Activated naive CD4-positive, alpha-beta T cell treated with anti-CD3 and anti-CD28 coated beads, Interleukin-2, amount 10 ng/mL, durations not matched to agents 7 days and 5 days (primary cell): Measurements from ENCODE around the gene XPNPEP1.
A peak's percentile ranks its signal among the peaks of the same experiment; 100 is the strongest.
"Not testable (repeated sequence)": the region's sequence is repeated elsewhere in the genome, so short reads cannot be mapped to it uniquely, and the experiment has no call there.

Experiments used
- CTCF ChIA-PET: fragments of 350-600 bp; sonication (Branson Sonifier 250); formaldehyde crosslinking; loops from one replicate; lab custom pipeline; 2021; ENCODE audit warnings: antibody characterized with exemption; lab: Charles Lee
- DNase-seq: peaks from one replicate; pipeline ENCODE4 v3.0.0-alpha.2; 2020
- H3K27ac Mint-ChIP-seq: one replicate; pipeline ENCODE4 v1.8.0; 2021; ENCODE audit warnings: mild to moderate bottlenecking, moderate library complexity, mixed read lengths
- H3K27me3 Mint-ChIP-seq: one replicate; pipeline ENCODE4 v1.8.0; 2021; ENCODE audit warnings: mild to moderate bottlenecking, mixed read lengths
- H3K36me3 Mint-ChIP-seq: one replicate; pipeline ENCODE4 v1.8.0; 2021; ENCODE audit warnings: mixed read lengths
- H3K4me1 Mint-ChIP-seq: one replicate; pipeline ENCODE4 v1.8.0; 2021; ENCODE audit warnings: mixed read lengths
- H3K4me3 Mint-ChIP-seq: one replicate; pipeline ENCODE4 v1.8.0; 2021; ENCODE audit warnings: mild to moderate bottlenecking, moderate library complexity, mixed read lengths
- H3K9me3 Mint-ChIP-seq: one replicate; pipeline ENCODE4 v1.8.0; 2021; ENCODE audit warnings: mixed read lengths

Gene XPNPEP1

DNA sequence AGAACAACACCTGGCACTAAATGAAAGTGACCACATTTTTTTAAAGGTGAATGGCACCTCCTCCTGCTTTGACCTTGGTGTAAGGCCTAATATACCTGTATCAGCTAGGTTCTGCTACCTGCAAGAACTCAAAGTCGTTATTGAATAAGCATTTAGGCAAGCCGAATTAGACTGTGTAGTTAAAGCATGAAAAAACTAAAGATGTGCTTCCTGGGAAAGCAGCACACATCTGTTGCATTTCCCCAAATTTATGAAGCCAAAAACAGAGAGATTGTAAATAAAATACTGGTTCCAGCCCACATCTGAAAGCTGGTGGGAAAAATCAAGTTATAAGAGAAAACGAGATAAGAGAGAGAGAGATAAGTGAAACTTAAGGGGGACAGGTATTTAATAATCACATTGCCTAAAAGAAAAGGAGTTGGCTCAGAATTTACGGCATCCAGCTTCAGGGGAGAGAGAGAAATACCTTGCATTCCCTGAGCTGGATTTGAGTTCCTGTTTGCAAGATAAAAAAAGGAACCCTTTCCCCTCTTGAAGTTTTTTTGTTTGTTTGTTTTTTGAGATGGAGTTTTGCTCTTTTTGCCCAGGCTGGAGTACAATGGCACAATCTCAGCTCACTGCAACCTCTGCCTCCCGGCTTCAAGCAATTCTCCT is 1.8 kb upstream of the XPNPEP1 start:
- Mint-ChIP-seq H3K36me3 (peaks cover 13% of the 10 kb centered on the region), H3K27me3 (peaks cover 22% of the 10 kb centered on the region), H3K27ac (no peak overlapping the region), H3K4me1 (peaks cover 39% of the 10 kb centered on the region), H3K4me3 (peak overlapping the region; percentile 59), H3K9me3 (no peaks in the 10 kb centered on the region)
- CTCF ChIA-PET: interaction anchor here (1.1 to 1.6 kb wide), 3 partner anchors 9 to 41 kb away, joined by 3 to 4 read pairs (median 3); no protein-coding TSS in a partner anchor
- no peak for DNase-seq

DNA sequence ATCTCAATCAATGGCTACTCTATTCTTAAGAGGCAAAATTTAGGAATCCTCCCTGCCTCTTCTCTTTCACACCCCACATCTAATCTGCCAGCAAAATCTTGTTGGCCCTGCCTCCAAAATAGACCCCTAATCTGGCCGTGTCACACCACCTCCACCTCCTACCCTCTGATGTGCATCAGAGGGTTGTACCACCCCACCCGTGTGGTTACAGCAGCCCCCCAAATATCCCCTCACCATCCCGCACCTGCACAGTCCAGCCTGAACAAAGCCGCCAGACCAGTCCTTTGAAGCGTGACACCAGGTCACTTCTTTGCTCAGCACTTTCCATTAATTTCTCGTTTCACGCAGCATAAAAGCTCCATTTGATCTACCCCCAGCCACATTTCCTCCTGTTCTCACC is 776 bp upstream of the XPNPEP1 start:
- Mint-ChIP-seq H3K36me3 (peaks cover 13% of the 10 kb centered on the region), H3K4me3 (peak overlapping the region; percentile 59), H3K27ac (peak overlapping the region; percentile 62), H3K27me3 (peaks cover 22% of the 10 kb centered on the region), H3K9me3 (no peaks in the 10 kb centered on the region), H3K4me1 (peaks cover 47% of the 10 kb centered on the region)
- CTCF ChIA-PET: interaction anchor here (1.4 to 1.6 kb wide), 2 partner anchors 10 to 13 kb away, joined by 3 to 4 read pairs; no protein-coding TSS in a partner anchor
- DNase-seq: no peak

DNA sequence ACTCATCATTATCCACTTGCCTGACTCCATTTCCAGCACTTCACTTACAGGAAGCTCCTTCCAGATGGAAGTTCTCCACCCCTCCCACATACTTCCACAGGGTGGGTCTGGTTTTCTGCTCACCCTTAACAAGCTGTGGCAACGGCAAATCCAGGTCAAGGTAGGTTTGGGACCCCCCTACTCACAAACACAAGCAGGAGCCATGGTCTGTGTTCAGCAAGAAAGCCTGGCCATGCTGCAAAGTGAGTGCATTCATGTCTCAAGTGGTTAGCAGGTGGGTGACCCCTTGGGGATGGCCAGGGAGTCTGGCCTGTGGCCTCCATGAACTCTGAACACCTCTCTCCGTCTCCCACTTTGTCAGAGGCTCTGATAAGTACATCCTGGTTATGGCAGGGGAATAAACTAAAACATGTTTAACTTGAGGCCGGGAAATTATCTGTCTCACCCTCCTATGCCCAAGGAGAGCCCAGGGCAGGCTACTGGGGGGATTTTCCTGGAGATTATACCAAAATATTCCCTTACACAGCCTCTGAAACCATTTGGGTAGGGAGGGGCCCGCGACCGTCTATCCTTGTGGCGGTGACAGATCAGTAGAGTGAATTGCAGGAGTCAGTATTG is 844 bp downstream of the XPNPEP1 start:
- Mint-ChIP-seq H3K36me3 (peaks cover 22% of the 10 kb centered on the region), H3K4me3 (peak overlapping the region; percentile 88), H3K27me3 (peaks cover 17% of the 10 kb centered on the region), H3K27ac (peak overlapping the region; percentile 84), H3K4me1 (peaks cover 56% of the 10 kb centered on the region), H3K9me3 (no peaks in the 10 kb centered on the region)
- CTCF ChIA-PET: interaction anchor here (0.7 to 2.1 kb wide), 3 partner anchors 11 to 38 kb away, joined by 4 to 9 read pairs (median 7); no protein-coding TSS in a partner anchor
- DNase-seq: no peak

DNA sequence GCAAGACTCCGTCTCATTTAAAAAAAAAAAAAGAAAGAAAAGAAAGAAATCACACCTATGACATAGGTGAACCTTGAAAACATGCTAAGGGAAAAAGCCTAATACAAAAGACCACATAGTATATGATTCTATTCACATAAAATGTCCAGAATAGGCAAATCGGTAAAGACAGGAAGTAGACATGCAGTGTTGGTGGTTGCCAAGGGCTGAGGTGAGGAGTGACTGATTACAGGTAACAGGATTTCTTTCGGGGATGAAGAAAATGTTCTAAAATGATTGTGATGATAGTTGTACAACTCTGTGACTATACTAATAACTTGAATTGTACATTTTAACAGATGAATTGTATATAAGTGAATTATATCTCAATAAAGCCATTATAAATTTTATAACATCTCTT is 3.3 kb downstream of the XPNPEP1 start:
- peak; percentile 32 for DNase-seq
- no peaks in the 10 kb centered on the region for H3K9me3 Mint-ChIP-seq
- H3K4me3 Mint-ChIP-seq: no peak overlapping the region
- peaks cover 77% of the 10 kb centered on the region for H3K4me1 Mint-ChIP-seq
- CTCF ChIA-PET: interaction anchor here (1.0 kb wide), 1 partner anchor 36 kb away, joined by 5 read pairs; no protein-coding TSS in a partner anchor
- H3K27me3 Mint-ChIP-seq: no peaks in the 10 kb centered on the region
- peaks cover 32% of the 10 kb centered on the region for H3K36me3 Mint-ChIP-seq
- H3K27ac Mint-ChIP-seq: no peak overlapping the region

DNA sequence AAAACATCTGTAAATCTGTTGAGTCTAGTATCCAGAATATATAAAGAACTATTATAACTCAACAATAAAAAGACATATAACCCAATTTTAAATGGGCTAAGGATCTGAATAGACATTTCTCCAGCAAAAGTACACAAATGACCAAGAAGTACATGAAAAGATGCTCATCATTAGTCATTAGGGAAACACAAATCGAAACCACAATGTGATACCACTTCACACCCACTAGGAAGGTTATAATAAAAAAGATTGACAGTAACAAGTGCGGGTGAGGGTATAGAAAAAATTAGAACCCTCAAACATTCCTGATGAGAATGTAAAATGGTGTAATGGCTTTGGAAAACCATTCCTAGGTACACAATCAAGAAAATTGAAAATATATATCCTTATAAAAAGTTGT is 4.1 kb downstream of the XPNPEP1 start:
- CTCF ChIA-PET: no interaction called here
- no peaks in the 10 kb centered on the region for H3K9me3 Mint-ChIP-seq
- peaks cover 77% of the 10 kb centered on the region for H3K4me1 Mint-ChIP-seq
- H3K27ac Mint-ChIP-seq: no peak overlapping the region
- no peak for DNase-seq
- H3K36me3 Mint-ChIP-seq: peaks cover 36% of the 10 kb centered on the region
- H3K27me3 Mint-ChIP-seq: no peaks in the 10 kb centered on the region
- no peak overlapping the region for H3K4me3 Mint-ChIP-seq

- peaks cover 77% of the 10 kb centered on the region for H3K4me1 Mint-ChIP-seq
- H3K4me3 Mint-ChIP-seq, CTCF ChIA-PET: not testable (repeated sequence)
Measured at GRCh38 chr10:109918707-109919106, 4.6 kb downstream of the XPNPEP1 start.

GRCh38 chr10:109915566-109915965 is 7.7 kb downstream of the XPNPEP1 start:
- Mint-ChIP-seq H3K27ac (peak overlapping the region; percentile 72), H3K4me1 (peaks cover 82% of the 10 kb centered on the region), H3K27me3 (no peaks in the 10 kb centered on the region), H3K4me3 (no peak overlapping the region), H3K36me3 (peaks cover 56% of the 10 kb centered on the region), H3K9me3 (no peaks in the 10 kb centered on the region)
- no peak for DNase-seq
- CTCF ChIA-PET: no interaction called here

More at GRCh38 chr10:109918707-109919106, 4.6 kb downstream of the XPNPEP1 start:
- not testable (repeated sequence) for H3K9me3 Mint-ChIP-seq, H3K27ac Mint-ChIP-seq, DNase-seq, H3K27me3 Mint-ChIP-seq
- H3K36me3 Mint-ChIP-seq: peaks cover 41% of the 10 kb centered on the region

GRCh38 chr10:109914966-109915365 is 8.3 kb downstream of the XPNPEP1 start:
- CTCF ChIA-PET: no interaction called here
- peaks cover 83% of the 10 kb centered on the region for H3K4me1 Mint-ChIP-seq
- H3K4me3 Mint-ChIP-seq: no peak overlapping the region
- peak overlapping the region; percentile 72 for H3K27ac Mint-ChIP-seq
- no peaks in the 10 kb centered on the region for H3K9me3 Mint-ChIP-seq
- H3K36me3 Mint-ChIP-seq: peaks cover 60% of the 10 kb centered on the region
- no peaks in the 10 kb centered on the region for H3K27me3 Mint-ChIP-seq
- DNase-seq: peak; percentile 57

- Mint-ChIP-seq H3K27me3 (no peaks in the 10 kb centered on the region), H3K36me3 (peaks cover 65% of the 10 kb centered on the region), H3K4me1 (peaks cover 77% of the 10 kb centered on the region), H3K4me3 (no peak overlapping the region), H3K9me3 (no peaks in the 10 kb centered on the region), H3K27ac (no peak overlapping the region)
- no peak for DNase-seq
- CTCF ChIA-PET: interaction anchor here (1.2 kb wide), 1 partner anchor 30 kb away, joined by 3 read pairs; no protein-coding TSS in a partner anchor
Measured at GRCh38 chr10:109913306-109913892, 9.9 kb downstream of the XPNPEP1 start.

DNA sequence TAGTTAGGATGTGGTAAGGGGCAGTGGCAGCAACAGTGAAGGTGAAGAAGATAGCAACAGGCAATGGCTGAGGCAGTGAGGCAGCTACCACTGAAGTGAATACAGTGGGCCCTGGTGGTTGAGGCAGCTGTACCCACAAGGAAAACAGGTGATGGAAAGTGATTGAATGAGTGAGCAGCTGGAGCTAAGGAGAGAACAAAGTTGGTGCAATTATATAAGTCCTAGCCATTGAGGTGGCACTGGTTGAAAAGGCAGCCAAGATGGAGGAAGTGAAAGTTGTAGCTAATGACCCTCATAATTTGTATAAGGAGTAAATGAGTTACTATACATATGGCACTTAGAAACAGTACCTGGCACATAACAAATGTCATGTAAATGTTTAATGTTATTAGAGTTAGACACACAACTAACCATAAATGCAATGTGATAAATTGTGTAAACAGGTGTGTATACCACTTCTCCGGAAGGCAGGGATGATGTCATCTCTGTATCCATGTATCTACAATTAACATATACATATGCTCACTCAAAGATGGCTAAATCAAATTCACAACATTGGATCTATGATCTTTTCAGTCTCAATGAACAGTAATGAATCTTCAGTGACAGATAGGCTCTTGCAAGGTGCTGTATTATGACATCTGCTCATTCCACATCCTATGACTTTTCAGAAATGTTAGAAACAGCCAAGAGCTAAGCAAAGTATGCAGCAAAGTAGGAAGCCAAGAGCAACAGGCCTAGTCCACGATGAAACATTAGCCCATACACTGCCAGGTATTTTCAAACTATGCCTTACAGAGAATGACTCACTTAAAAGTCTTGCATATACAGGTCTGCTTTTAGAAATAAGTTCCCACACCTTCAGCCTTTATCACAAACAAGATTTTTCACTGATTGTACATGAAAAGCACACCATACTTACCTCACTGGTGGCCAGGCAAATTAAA is 10.7 kb downstream of the XPNPEP1 start:
- Mint-ChIP-seq H3K27ac (peak overlapping the region; percentile 25), H3K4me1 (peaks cover 80% of the 10 kb centered on the region), H3K36me3 (peaks cover 67% of the 10 kb centered on the region), H3K9me3 (no peaks in the 10 kb centered on the region), H3K4me3 (no peak overlapping the region), H3K27me3 (no peaks in the 10 kb centered on the region)
- no peak for DNase-seq
- CTCF ChIA-PET: interaction anchor here (0.7 to 5.3 kb wide), 5 partner anchors 10 to 66 kb away, joined by 3 to 26 read pairs (median 3); no protein-coding TSS in a partner anchor

- peaks cover 71% of the 10 kb centered on the region for H3K36me3 Mint-ChIP-seq
- H3K4me3 Mint-ChIP-seq: no peak overlapping the region
- no peaks in the 10 kb centered on the region for H3K9me3 Mint-ChIP-seq
- CTCF ChIA-PET: interaction anchor here (0.7 to 5.3 kb wide), 5 partner anchors 9 to 67 kb away, joined by 3 to 26 read pairs (median 3); no protein-coding TSS in a partner anchor
- H3K4me1 Mint-ChIP-seq: peaks cover 77% of the 10 kb centered on the region
- H3K27me3 Mint-ChIP-seq: no peaks in the 10 kb centered on the region
- peak overlapping the region; percentile 12 for H3K27ac Mint-ChIP-seq
- DNase-seq: no peak
Measured at GRCh38 chr10:109911903-109912302, 11.4 kb downstream of the XPNPEP1 start.

DNA sequence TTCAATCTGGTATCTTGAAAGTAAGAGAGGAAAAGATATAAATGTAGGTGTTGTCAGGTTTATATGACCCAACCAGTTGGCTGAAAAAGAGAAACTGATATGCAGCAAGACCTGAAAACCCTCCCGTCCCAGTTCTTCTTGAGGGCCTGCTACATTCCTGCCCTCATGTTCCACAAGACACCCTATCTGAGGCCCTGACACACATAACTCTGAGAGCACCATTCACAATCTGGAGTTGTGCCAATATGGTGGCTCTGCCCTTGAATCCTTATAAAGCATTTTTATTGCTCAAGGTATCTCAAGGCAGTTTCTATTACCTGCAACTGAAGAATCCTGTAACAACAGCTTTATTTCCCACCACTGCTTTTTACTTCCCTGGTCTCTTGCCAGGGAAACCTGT is 17.0 kb downstream of the XPNPEP1 start:
- peaks cover 78% of the 10 kb centered on the region for H3K36me3 Mint-ChIP-seq
- no peak overlapping the region for H3K4me3 Mint-ChIP-seq
- H3K27me3 Mint-ChIP-seq: no peaks in the 10 kb centered on the region
- H3K27ac Mint-ChIP-seq: no peak overlapping the region
- CTCF ChIA-PET: interaction anchor here (0.6 kb wide), 1 partner anchor 22 kb away, joined by 3 read pairs; no protein-coding TSS in a partner anchor
- no peak for DNase-seq
- H3K9me3 Mint-ChIP-seq: no peaks in the 10 kb centered on the region
- H3K4me1 Mint-ChIP-seq: peaks cover 70% of the 10 kb centered on the region

DNA sequence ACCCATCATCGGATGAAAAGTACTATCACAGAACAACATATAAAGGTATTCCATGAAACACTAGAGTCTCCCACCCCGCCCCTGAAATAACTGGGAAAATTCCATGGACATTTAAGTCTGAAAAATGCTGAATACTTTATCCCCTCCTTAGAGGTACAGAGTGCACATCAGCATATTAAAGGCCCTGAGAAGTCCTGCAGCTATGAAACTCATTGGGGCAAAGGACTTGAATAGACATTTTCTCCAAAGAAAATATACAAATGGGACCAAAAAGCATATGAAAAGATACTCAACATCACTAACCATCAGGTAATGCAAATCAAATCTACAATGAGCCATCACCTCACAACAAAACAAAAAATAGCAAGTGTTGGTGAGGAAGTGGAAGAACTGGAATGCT is 18.9 kb downstream of the XPNPEP1 start:
- no peak for DNase-seq
- CTCF ChIA-PET: interaction anchor here (1.3 kb wide), 1 partner anchor 31 kb away, joined by 4 read pairs; no protein-coding TSS in a partner anchor
- no peaks in the 10 kb centered on the region for H3K9me3 Mint-ChIP-seq
- H3K36me3 Mint-ChIP-seq: peaks cover 75% of the 10 kb centered on the region
- H3K4me1 Mint-ChIP-seq: peaks cover 62% of the 10 kb centered on the region
- peak overlapping the region; percentile 98 for H3K27ac Mint-ChIP-seq
- no peak overlapping the region for H3K4me3 Mint-ChIP-seq
- H3K27me3 Mint-ChIP-seq: no peaks in the 10 kb centered on the region
